ENCODE data around the gene TBX20.
"Not testable (repeated sequence)": the region's sequence is repeated elsewhere in the genome, so short reads cannot be mapped to it uniquely, and the experiment has no call there.

TBX20 gene

DNA sequence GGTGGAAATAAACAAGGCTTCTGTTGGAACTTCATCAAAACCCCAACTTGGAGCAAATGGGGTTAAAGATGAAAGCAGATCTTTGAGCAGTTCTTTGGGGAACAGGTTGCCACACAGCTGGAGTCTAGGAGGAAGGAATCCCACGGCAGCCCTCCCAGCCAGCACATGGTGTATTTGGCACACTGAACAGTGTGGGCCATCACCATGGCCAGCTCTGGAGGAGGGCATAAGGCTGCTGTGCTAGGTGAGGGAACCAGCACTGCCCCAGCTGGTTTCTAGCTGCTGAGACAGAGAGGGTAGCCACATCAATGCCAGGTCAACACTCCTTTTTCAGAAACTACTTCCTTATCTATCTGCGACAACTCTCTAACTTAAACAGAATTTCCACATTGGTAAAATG is 33.7 kb downstream of the TBX20 start:
- not testable (repeated sequence) for DNase-seq

DNA sequence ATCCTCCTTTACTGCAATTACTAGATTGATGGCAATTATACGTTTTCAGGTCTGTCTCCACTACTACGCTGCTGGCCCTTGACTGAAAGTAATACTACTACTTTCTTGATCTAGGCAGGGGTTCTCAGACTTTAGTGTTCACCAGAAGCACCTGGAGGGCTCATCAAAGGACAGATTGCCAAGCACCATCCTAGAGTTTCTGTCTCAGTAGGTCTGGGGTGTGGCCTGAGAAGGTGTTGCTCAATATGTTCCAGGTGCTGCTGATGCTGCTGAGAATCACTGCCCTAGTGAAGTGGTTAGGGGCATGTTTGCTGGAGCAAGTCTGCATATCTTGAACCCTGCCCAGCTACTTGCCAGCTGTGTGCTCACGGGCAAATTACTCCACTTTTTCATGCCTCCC is 37.9 kb downstream of the TBX20 start:
- not testable (repeated sequence) for DNase-seq

DNA sequence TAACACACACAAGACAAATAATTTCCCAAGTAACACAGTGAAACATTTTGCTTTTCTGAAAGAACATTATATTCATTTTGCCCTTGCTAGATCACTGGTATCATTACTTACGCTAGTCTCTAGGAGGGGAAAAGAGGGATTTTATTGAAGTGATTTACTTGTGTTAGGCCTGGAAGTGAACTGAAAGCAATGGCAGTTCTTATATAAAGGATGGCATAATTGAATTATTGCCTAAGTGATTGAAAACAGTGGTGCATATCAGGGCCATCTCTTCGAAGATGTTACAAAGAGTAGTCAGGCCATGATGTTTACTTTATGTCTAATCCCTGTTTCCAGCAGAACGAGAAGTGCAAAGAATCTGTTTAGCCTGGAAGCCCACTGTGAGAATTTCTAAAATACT is 38.8 kb downstream of the TBX20 start:
- DNase-seq, result not testable (repeated sequence)

DNA sequence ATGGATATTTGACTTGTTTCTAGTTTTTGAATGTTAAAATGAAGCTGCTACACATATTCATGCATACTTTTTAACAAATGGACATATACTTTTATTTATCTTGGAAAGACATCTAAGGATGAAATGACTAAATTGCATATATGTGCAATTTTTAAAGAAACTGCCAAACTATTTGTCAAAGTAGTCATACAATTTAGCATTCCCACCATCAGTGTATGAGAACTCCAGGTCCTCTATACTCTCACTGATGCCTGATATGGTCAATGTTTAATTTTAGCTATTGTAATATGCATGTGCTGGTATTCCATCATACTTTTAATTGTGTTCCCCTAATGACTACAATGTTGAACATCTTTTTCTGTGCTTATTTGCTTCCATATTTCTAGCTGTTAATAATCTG is 47.0 kb downstream of the TBX20 start:
- DNase-seq, result not testable (repeated sequence)

DNA sequence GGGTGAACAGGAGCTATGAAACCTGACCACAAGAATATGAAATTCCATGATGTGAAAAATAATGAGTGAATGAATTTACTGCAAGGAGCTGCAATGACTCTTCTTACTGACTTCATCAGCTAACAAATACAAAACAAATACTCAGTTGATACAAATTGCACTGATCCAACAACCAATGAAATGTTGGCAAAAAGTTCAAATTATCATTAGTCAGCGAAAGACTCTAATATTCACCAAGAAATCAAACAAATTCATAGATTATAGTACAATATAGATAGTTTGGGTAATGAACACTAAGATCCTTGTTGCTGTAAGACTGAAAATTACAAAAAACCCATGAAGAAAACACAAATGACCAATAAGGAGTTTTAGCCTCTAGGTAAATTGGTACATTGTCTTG is 49.0 kb downstream of the TBX20 start:
- not testable (repeated sequence) for DNase-seq

DNA sequence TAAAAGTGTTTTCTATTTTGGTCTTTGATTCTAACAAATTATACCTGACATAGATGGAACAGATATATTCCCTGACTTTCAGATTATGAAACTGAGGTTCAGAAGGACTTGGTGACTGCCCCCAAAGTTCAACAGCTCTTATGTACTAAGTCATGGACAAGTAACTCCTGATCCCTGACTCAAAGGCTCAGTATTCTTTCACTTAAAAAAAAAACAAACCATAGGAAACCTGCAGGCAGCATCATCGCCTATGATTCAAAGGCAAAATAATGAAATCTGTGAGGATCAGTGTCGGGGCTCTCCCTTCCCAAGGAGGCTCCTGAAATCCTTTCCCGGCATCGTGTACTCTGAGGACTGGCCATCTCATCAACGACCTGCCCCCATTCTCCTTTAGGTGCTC is 49.9 kb downstream of the TBX20 start:
- not testable (repeated sequence) for DNase-seq

DNA sequence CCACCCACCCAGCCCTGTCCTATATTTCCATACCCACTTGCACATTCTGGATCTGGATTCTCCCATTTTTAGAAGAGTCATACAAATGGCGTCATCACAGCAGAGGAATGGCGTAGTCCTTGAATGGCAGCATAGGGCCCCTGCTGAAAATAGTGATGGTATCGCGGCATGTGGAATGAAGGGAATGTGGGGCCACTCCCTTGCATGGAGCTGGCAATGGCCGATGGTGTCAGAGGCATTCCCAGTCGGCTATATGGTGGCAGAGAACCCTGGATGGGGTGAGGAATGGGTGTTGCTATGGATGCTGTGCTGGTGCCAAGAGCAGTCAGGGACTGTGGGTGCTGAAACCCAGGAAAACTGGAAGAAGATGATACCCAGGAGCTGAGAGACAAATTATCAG is 51.5 kb downstream of the TBX20 start:
- not testable (repeated sequence) for DNase-seq

DNA sequence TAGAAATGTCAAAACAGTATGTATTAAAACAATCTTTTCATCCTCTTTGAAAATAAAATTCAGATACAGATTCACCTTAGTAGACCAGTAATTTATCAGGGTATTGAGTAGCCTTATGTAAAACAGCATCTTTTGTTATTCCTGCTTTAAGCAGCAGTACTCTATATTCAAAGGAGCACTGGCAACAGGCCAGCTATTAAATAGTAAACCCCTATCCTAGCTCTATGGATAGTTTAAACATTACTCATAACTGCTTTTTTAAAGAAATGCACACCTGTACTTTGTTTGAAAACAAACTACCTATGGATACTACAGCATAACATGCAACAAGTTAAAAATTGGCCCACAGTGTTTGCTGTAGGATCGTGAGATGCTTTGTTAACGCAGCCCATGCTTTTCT is 53.7 kb downstream of the TBX20 start:
- not testable (repeated sequence) for DNase-seq

DNA sequence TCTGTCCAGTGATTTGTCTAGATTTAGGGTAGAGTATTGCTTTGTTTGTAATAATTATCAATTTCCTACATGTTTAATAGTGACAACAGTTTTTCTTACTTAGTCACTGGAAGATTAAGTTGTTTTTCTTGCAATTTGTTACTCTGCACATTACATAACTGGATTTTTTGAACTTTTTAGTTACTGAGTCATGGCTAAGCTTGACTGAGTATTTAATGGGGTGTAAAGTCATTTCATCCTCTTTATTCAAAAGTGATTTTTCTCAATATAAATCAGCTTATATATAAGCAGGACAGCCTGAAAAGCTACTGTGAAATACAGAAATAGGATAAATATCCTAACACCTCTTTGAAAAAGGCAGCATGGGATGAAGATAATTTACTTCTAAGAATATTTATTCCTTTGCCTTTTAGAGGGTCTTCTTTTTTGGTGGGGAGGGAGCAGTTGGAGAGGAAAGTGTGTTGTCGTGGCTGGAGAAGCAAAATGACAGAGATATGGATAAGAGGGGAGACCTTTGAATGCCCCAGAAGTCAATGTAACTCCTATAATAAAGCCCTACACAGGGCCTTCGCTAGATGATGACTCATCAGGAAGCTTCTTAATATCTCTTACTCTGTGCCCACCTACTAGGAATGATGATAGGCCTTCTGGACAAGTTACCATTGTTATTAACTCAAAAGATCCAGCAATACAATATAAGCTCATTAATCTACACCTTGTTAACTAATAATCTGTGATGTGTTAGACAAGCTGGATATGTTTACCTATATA is 55.3 kb downstream of the TBX20 start:
- not testable (repeated sequence) for DNase-seq

DNA sequence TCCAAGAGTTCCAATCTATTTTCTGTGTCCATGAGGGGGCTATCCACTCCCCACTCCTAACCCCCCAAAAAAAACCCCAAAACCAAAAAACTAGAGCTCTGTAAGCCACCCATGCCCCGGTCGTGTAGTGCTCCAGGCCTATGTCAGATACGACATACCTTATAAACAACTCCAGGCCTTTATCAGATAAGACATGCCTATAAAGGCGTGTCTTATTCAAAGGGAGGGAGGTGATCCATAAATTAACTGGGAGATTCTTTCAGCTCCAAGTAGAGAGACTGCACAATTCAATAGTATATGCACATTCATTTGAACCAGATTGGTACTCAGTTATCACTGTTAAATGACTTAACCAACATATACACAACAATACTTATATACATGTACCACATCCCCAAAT is 62.3 kb downstream of the TBX20 start:
- DNase-seq, result not testable (repeated sequence)

DNA sequence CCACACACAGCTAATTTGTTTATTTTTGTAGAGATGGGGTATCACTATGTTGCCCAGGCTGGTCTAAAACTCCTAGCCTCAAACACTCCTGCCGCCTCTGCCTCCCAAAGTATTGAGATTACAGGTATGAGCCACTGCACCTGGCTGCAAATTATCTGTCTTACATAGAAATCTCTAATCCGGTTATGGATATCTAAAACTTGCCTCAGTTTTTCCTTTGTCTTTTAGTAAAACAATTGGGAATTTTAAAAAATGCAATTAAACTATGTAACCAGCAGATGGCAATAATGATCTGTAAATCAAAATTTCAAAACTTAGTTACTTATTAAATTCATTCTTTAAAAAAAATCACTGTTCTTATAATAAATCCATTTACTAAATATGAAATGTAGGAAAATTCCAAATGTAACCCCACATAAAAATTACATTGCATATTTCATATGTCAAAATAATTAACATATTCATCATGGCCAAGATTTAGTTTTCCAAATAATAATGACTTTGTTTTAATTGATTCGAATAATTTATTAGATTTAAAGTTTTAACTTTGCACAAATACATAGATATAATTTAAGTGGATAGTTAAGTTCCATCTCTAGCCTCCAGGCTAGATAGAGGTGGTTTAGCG is 63.6 kb downstream of the TBX20 start:
- not testable (repeated sequence) for DNase-seq

DNA sequence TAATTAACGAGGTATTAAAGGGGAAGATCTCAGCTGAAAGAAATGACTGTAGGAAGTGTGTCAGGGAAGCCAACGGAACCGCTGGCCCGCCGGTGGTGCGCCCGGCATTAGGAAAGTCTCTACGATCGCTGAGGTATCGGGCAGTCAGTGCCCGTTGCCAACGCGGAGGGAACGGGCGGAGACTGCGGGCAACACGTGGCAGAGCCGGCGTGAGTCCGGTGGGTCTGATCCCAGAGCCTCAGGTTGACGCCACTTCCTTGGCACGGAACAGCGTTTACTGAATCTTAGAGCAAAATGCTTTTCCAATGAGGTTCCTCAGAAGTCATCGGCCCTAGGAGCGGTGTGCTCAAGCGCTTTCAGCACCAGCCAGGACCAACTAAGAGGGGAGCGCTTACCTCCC is 67.1 kb downstream of the TBX20 start:
- not testable (repeated sequence) for DNase-seq

DNA sequence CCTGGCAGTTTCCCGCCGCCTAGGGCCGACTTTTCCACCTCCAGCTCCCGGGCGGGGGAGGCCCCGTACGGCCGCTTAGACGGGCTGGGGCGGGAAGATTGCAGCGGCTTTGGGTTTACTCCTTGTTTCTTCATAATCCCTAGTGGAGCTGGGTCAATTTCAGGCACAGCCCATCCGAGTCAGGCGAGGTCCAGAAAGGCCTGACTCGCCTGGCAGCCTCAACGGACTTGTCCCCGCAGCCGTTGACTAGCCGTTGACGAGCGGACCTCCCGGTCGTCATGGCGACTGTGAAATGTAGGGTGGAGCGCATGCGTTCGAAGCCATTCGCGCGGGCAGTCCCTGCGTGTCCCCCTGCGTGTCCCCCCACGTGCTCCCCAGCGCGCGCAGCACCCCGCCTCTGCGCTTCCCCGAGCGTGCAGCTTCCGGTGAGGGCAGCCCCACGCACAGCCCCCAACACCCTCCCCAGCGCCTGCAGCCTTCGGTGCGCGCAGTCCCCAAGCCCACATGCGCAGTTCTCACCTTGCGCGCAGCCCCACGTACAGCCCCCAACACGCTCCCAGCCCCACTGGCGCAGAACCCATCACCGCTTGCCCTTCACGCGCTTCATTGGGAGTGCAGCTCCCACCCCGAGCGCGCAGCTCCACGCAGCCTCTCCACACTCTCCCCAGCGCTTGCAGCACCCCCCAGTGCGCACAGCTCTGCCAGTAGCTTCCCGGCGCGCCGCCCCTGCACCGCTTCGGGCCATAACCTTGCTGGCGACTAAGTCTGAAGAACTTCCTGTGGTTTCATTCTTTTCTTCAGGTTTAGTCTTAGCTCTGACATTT is 67.8 kb downstream of the TBX20 start:
- peak; percentile 50 for DNase-seq

DNA sequence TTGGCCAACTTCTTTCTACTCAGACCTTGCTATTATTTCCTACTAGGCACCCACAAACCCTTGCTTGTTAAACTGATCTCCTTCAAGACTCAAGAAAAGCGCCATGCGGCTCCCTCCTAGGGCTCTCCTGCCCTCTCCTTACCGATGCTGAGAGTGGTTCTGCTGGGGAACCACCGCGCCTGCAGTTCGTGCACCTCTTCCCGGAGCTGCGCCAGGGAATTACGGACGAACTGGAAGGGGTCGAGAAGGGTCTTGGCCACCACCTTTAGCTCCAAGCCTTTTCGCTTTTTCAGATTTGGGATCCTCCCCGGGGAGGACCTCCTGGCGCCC is 68.4 kb downstream of the TBX20 start:
- not testable (repeated sequence) for DNase-seq

DNA sequence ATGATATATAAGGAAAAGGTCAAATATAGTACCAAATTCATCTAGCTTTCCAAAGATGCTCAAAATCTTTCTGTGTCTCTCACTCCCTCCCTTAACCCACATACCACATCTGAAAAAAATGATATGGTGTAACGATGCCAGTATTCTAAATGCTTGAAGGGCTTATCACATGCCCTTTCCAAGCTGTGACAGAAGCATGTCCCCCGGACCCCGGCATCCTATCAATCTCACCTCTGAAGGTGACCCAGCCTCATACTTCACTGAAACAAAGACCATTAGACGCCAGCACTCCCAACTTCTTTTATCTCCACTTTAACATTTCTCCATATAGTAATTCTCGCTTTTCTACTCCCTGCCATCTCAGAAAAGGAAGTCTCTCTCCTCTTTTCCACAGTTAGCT is 68.9 kb downstream of the TBX20 start:
- DNase-seq, result not testable (repeated sequence)

DNA sequence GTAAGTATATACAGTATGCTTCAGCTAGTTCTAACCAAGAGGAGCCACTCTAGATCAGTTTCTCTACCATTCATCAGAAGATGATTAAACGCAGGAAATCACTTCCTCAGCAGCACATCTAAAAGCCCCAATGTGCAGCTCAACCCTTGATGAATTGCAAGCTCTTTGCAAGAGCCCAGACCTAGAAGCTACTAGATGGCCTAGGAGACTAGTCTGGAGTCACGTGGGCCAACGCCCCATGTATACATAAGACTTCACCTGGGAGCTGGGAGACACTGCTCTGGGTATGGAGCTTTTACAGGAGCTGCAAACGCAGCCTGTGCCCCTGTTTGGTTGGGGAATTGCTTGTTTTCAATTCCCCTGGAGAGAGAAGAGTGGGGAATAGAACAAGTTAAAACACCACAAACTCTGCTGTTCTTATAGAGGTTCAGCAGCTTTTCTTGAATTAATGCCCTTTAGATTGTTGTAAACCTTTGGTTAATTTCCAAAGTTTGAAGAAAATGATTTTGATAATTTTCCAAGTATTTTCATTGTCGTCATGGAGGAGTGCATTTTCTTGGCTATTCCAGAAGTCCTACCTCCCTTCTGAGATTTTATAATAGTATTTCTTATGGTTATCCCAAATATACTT is 69.9 kb downstream of the TBX20 start:
- not testable (repeated sequence) for DNase-seq

DNA sequence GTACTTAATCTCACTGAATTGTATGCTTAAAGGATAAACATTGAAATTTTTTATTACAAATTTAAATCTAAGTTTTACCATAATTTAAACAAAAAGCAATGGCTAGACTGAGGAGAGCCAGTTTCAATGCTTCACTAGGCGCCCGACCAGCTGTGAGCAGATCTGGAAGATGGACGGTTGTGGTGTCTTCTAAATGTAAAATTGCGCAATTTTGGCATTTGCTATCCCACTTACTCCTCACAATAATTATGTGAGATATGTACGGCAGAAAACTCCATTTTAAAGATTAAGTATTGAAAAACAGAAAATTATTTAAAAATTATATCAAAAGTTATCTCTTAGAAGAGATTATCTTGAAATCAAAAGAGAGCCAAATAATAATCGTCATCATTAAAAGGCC is 73.2 kb downstream of the TBX20 start:
- not testable (repeated sequence) for DNase-seq

DNA sequence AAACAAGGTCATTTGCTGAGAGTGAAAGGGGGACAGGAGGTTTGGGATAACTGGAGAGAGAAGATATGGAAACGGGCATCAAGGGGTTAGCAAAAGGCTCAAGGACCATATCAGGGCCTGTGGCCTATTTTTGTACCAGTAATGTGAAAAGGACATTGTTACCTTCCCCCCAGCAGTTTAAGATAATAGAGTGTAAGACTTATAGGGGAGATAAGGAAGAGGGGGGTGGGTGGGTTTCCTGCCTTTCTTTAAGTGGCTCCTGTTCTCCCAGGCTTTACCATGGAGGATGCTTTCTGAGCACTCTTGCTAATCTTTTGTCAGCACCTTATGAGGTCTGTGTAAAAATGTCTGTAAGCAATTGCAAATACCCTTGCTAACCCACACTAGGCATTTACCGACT is 80.7 kb downstream of the TBX20 start:
- not testable (repeated sequence) for DNase-seq

DNA sequence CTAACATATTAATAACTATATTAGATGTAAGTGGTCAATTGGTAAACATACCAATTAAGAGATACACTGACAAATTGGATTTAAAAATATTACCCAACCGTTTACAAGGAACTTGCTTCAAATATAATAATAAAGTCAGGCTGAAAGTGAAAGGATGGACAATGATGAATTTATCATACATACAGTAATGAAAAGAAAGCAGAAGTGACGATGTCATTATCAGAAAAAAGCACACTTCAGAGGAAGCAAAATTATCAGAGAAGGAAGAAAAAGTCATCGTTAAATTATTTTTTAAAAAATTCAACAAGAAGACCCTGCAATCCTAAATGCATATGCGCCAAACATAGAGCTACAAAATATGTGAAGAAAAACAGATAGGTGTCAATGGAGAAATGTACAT is 81.8 kb downstream of the TBX20 start:
- not testable (repeated sequence) for DNase-seq

DNA sequence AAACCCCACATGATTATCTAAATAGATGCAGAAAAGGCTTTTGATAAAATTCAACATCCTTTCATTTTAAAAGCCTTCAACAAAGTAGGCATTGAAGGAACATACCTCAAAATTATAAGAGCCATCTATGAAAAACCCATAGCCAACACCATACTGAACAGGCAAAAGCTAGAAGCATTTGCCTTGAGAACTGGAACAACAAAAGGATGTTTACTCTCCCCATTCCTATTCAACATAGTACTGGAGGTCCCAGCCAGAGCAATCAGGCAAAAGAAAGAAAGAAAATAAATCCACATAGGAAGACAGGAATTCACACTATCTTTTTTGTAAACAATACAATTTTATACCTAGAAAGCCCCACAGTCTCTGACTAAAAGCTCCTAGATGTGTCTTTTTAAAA is 86.2 kb downstream of the TBX20 start:
- not testable (repeated sequence) for DNase-seq

DNA sequence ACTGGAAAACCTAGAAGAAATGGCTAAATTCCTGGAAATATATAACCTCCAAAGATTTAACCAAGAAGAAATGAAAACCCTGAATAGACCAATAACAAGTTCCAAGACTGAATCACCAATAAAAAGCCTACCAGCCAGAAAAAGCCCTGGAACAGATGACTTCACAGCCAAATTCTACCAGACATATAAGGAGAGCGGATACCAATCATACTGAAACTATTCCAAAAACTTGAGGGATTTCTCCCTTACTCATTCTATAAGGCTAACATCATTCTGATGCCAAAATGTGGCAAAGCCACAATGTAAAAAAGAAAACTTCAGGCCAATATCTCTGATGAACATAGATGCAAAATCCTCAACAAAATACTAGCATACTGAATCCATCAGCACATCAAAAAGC is 86.7 kb downstream of the TBX20 start:
- DNase-seq, result not testable (repeated sequence)

DNA sequence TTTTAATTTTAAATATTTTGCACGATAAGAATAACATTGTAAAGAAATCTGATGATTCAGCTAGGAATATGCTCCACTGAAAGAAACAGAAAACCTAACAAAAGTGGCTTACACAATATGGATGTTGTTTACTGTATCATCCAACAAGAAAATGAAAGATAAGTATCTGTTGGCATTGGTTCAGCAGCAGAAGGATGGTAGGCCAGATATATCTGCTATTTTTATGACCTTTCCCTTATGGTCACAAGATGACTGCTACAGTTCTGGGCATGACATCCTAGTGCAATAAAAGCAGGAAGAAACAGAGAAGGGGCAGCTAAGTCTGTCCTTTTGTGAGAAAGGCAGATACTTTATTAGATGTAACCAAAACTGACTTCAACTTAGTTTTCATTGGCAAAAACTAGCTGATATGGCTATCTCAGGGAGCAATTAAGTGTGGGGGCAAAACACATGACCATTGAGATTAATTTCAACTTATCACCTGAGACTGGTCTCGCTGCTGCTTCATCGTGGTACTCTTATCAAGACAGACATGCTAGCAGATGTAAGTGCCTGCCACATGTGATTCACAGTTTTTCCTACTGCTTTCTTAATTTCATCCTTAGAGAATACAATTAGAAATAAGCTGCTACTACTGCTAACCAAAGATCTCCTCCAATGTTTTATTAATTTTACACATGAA is 92.7 kb downstream of the TBX20 start:
- not testable (repeated sequence) for DNase-seq

Data from NCI-H748 treated with DMSO at 0.1 percent for 48 hours (cell line).